Skin epidermis (tissue), 12 donors: Measurements from ENCODE around the gene MTIF3.

Experiments used
- H3K27ac ChIP-seq, 21 experiments: fragments of 200-600 bp; sonication (generic) in 11 of 21; one replicate each; pipeline ENCODE4 v1.5.0; 2020; ENCODE audit warnings: mild to moderate bottlenecking in 3 of 21, inconsistent platforms in 2 of 21, moderate library complexity in 2 of 21
- H3K4me3 ChIP-seq, 7 experiments: fragments of 200-600 bp; sonication (generic) in 2 of 7; one replicate each; pipeline ENCODE4 v1.5.0; 2020; ENCODE audit warnings: inconsistent platforms in 2 of 7, mild to moderate bottlenecking in 2 of 7, moderate library complexity in 1 of 7

Gene MTIF3

GRCh38 chr13:27389891-27390290 lies 60.5 kb downstream of the MTIF3 start:
- Histone ChIP-seq H3K4me3 (no peak overlapping the region), H3K27ac (no peak overlapping the region)

GRCh38 chr13:27388241-27388640 lies 62.1 kb downstream of the MTIF3 start:
- Histone ChIP-seq H3K27ac (no peak overlapping the region), H3K4me3 (no peak overlapping the region)
